Left colon (tissue), 2 donors: ENCODE data around the gene PCDHGC5. TPM values are rescaled to one million over a fixed set of nuclear protein-coding genes. Genes with fewer than 3 reads are reported as not detected.

Experiments used
- ATAC-seq: fragments of 200-7000 bp; cut with Tn5 transposase; one replicate; pipeline ENCODE4 v1.9.1; 2020; ENCODE audit warnings: mild to moderate bottlenecking, moderate library complexity
- DNase-seq, 2 donors: peaks; one replicate each; pipeline ENCODE4 v3.0.0-alpha.2; 2020
- intact Hi-C, 2 donors: fragments of 100-400 bp; cut with DNase I in 1 of 2; cut with micrococcal nuclease in 1 of 2; formaldehyde crosslinking; loops; one replicate each; pipeline versions ENCODE4 v1.11.2 to v1.14.0; 2022; cut with DNase I, micrococcal nuclease
- total RNA-seq, 2 donors: library from RNA; stranded (reverse); fragmentation: NEBNext Ultra II Directional; extraction: Animal tissue kit (Norgen Biotek cat#: 25700); gene quantifications; one replicate each; pipeline ENCODE4 v1.2.1, GENCODE V29; 2021
- donor health status: DM: no; HTN: no; CAD: no.
- donor health status: DM: yes; HTN: yes; CAD: no.

The PCDHGC5 gene
- total RNA-seq, 2 donors from 2014 or later = 0.75 to 0.76 TPM

DNA sequence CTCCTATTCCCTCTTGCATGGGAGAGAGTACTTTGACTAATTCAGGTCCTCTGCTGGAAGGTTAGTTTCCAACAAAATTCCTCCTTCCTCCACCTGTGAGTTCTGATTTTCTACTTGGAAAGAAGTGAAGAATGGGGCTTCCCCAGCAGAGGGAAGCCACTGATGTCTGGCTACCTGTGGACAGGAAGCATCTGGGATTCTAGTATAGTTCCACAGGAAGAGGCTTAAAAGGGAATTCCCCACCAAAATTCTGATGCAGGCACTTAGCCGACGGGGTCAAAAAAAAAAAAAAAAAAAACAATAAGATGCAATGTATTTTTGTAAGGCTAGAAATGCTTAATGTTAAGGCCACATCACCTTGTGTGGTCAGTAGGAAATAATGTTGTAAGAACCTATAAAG, 33.4 kb downstream of the PCDHGC5 start:
- intact Hi-C loops = loop anchor here in 1 of 2 donors (10.0 kb wide), 1 partner anchor 198 kb away; the partner anchor contains the start of gene TAF7
- no peak for ATAC-seq
- no peak for DNase-seq

GRCh38 chr5:141523991-141524390, 35.1 kb downstream of the PCDHGC5 start:
- intact Hi-C loops = loop anchor here in 1 of 2 donors (10.0 kb wide), 1 partner anchor 199 kb away; the partner anchor contains the start of gene TAF7
- DNase-seq (no peak), ATAC-seq (no peak)

DNA sequence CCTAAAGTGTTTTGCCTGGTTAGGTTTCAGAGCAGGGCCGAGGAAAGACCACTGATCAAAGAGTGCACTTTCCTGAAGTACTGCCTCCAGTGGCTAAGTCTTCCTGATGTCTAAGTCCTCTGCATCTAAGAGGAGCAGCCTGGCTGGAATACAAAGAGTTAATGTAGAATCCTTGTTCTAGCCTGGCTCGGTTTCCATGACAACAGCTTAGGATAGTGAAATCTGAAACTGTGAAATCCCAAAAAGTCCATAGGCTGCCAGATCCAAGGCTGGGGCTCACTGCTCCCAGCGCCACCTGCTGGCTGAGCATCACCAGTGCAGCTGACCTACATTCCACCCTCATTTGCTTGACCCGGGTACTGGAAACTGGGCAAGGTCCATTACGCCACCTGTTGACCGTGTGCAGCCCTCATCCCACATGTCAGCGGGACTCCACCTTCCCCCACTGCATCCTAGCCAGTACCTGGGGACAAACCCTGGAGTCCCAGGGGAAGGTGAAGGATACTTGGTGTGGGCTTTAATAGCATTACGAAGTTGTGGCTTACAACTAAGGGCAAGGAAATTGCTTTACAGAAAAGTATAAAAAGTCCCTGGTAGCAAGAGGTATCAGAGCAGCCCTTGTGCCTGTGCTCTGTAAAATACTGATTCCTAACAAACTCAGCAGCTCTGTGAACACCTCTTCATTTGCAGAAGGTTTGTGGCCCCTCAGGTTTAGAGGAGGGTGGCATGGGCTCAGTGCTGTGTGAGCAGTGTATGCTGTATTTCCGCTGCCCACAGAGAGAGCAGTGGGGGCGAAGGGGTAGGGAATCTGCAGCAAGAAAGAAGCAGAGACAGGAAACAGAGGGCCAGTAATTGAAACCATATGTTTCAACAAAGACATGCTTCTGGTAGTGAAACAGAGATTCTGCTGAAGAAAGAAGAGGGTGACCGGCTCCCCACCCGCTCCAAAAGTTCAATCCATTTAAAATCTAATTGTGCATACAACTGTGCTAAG, 36.0 kb downstream of the PCDHGC5 start:
- peak; percentile 82 to 86 for DNase-seq
- intact Hi-C loops = loop anchor here in 1 of 2 donors (10.0 kb wide), 1 partner anchor 200 kb away; the partner anchor contains the start of gene TAF7
- ATAC-seq = peak; percentile 85

DNA sequence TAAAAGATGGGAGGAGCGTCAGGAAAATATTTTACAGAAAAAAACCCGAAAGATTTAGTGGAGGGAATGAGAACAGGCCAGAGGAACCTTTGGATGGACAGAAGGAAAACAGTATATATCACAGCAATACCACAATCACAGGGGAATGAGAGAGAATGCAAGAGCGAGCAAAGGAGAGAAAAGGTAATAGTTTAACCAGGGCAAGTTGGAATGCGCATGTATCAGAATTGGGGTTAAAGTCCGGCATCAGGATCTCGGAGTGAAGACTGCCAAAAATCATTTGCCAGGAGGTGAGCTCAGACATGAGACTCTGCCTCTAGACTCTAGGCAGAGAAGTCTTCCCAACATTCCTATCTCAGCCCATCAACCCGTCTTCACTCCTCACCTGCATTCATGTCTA, 36.8 kb downstream of the PCDHGC5 start:
- peak; percentile 61 for ATAC-seq
- DNase-seq = no peak
- intact Hi-C loops = loop anchor here in 1 of 2 donors (10.0 kb wide), 1 partner anchor 201 kb away; the partner anchor contains the start of gene TAF7

DNA sequence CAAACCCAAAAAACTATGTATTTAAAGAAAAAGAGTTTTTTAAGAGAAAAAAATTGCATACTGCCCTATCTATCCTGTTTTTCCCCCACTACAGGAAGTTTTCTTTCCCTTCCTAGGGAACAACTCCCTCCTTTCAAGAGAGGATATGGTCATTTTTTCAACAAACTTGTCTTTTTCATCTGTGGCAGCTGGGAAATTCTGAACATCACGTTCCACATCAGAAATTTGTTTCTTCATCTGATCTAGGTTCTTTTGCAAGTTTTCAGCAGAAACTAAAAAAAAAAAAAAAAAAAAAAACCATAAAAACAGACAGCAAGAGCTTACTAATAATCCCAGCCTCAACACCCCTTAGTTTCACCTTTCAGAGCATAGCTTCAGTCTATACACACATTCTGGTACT, 38.5 kb downstream of the PCDHGC5 start:
- no peak for ATAC-seq
- intact Hi-C loops = loop anchor here in 1 of 2 donors (10.0 kb wide), 1 partner anchor 203 kb away; the partner anchor contains the start of gene TAF7
- DNase-seq = no peak

DNA sequence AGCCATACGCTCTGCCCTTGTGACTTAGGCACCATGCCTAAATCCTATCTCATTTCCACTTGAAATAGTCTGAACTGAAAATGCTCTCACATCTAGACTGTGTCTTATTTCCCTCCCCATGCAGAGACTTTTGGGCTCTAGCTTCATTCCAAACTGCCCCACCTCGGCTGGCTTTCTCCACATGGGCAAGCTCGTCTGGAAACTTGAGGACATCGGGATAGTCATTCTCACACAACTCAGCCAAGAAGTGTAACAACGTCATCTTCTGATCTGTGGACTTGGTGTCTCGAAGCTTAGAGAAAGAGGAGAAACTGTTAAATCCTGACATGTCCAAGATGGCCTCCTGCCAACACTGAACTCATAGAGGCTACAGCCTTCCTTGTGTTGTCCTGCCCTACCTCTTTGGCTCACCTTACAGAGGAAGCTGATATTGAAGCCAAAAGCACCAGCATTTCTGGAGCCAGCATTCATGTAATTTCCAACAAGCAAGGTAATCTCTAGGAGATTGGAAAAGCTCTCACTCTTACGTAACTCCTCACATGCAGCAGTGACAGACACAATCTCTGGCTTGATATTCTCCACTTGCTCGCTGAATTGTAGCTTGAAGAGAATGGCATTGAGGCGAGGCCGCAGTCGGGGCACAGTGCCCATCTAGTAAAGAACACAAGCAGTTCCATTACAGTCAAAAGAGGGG, 39.6 kb downstream of the PCDHGC5 start:
- DNase-seq (no peak), ATAC-seq (no peak)
- intact Hi-C loops = loop anchor here in 1 of 2 donors (10.0 kb wide), 1 partner anchor 204 kb away; the partner anchor contains the start of gene TAF7

DNA sequence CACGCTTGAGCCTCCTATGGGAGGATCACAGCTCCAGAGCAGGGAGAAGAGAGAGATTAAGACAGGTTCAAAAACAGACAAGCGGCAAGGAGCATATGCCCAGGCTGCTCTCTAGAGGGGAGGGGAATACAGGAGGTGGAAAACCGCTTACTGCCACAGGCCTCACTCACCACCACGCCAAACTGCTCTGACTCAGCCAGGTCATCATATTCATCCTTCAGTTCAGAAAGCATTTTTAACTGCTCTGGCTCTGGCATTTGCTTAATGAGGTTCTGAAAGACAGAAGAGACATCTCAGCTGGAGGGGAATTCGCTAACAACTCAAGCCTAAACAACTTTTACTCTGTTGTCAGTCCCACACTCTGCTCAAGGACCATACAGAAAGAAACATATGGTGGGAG, 40.1 kb downstream of the PCDHGC5 start:
- ATAC-seq = no peak
- intact Hi-C loops = loop anchor here in 1 of 2 donors (10.0 kb wide), 1 partner anchor 204 kb away; the partner anchor contains the start of gene TAF7
- no peak for DNase-seq

GRCh38 chr5:141529873-141530272, 41.0 kb downstream of the PCDHGC5 start:
- ATAC-seq = no peak
- intact Hi-C loops = loop anchor here in 1 of 2 donors (10.0 kb wide), 1 partner anchor 205 kb away; the partner anchor contains the start of gene TAF7
- DNase-seq = no peak

GRCh38 chr5:141532726-141533125, 43.8 kb downstream of the PCDHGC5 start:
- no peak for ATAC-seq
- intact Hi-C loops = no loop called here
- DNase-seq = no peak

GRCh38 chr5:141533897-141534296, 45.0 kb downstream of the PCDHGC5 start:
- intact Hi-C loops = no loop called here
- no peak for ATAC-seq
- no peak for DNase-seq

DNA sequence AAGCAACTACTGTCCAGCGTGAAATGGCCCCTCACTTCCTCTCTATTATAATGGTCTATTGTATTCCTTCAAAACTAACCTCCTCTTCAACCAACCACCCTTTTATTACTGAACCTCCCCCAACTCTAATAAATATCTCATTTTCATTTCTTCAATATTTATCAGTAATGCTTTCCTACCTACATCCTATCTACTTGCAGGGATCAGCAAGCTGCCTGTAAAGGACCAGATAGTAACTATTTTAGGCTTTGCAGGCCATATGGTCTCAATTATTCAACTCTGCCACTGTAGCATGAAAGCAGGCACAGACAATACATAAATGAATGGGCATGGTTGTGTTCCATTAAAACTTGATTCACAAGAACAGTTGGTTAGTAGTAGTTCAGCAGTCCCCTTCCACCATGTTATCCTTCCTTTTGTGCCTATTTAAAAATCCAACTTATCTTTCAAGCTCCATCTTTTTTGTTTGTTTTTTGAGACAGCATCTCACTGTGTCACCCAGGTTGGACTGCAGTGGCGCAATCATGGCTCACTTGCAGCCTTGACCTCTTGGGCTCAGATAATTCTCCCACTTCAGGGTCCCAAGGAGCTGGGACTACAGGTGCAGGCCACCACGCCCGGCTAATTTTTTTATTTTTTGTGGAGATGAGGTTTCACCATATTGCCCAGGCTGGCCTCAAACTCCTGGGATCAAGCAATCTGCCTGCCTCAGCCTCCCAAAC, 45.8 kb downstream of the PCDHGC5 start:
- intact Hi-C loops = no loop called here
- no peak for ATAC-seq

More for the DNA sequence above, 45.8 kb downstream of the PCDHGC5 start:
- DNase-seq = no peak

Other genes with a start within 250 kb of the PCDHGC5 start
- 1 to 10 TPM in 1 of 2 donors, under 1 TPM in 1; 0.49 to 1.1 TPM for gene PCDHB15, start 243.7 kb upstream of the PCDHGC5 start, total RNA-seq
- gene SLC25A2, start 185.0 kb upstream of the PCDHGC5 start, total RNA-seq = 1 to 10 TPM in 1 of 2 donors, under 1 TPM in 1; 0.95 to 1.4 TPM
- gene TAF7, start 168.3 kb upstream of the PCDHGC5 start, total RNA-seq = 10 to 100 TPM; 52.3 to 66.1 TPM
- gene PCDHGA1, start 158.6 kb upstream of the PCDHGC5 start, total RNA-seq = under 1 TPM; 0.31 TPM
- gene PCDHGA2, start 150.3 kb upstream of the PCDHGC5 start, total RNA-seq = under 1 TPM; 0.31 to 0.75 TPM
- under 1 TPM; 0.21 to 0.39 TPM for gene PCDHGA3, start 145.3 kb upstream of the PCDHGC5 start, total RNA-seq
- gene PCDHGB1, start 139.0 kb upstream of the PCDHGC5 start, total RNA-seq = 1 to 10 TPM in 1 of 2 donors, under 1 TPM in 1; 0.79 to 1.1 TPM
- gene PCDHGA4, start 134.1 kb upstream of the PCDHGC5 start, total RNA-seq = under 1 TPM; 0.37 to 0.84 TPM
- 1 to 10 TPM; 1.6 to 1.7 TPM for gene PCDHGB2, start 129.1 kb upstream of the PCDHGC5 start, total RNA-seq
- gene PCDHGA5, start 124.9 kb upstream of the PCDHGC5 start, total RNA-seq = 1 to 10 TPM in 1 of 2 donors, under 1 TPM in 1; 0.70 to 1.5 TPM
- gene PCDHGB3, start 118.8 kb upstream of the PCDHGC5 start, total RNA-seq = 1 to 10 TPM in 1 of 2 donors, under 1 TPM in 1; 0.98 to 1.5 TPM
- gene PCDHGA6, start 115.2 kb upstream of the PCDHGC5 start, total RNA-seq = 1 to 10 TPM; 1.6 to 2.0 TPM
- gene PCDHGA7, start 106.3 kb upstream of the PCDHGC5 start, total RNA-seq = 1 to 10 TPM; 1.3 to 1.5 TPM
- gene PCDHGB4, start 101.4 kb upstream of the PCDHGC5 start, total RNA-seq = 1 to 10 TPM in 1 of 2 donors, under 1 TPM in 1; 0.98 to 1.3 TPM
- gene PCDHGA8, start 96.4 kb upstream of the PCDHGC5 start, total RNA-seq = under 1 TPM; 0.73 to 0.82 TPM
- gene PCDHGB5, start 91.1 kb upstream of the PCDHGC5 start, total RNA-seq = 1 to 10 TPM; 3.4 to 4.0 TPM
- 1 to 10 TPM; 1.6 to 2.6 TPM for gene PCDHGA9, start 86.3 kb upstream of the PCDHGC5 start, total RNA-seq
- gene PCDHGB6, start 81.1 kb upstream of the PCDHGC5 start, total RNA-seq = 1 to 10 TPM; 1.9 to 2.2 TPM
- gene PCDHGA10, start 76.1 kb upstream of the PCDHGC5 start, total RNA-seq = 1 to 10 TPM; 2.8 to 5.3 TPM
- 1 to 10 TPM; 3.0 to 4.2 TPM for gene PCDHGB7, start 71.4 kb upstream of the PCDHGC5 start, total RNA-seq
- 1 to 10 TPM; 1.3 to 2.2 TPM for gene PCDHGA11, start 68.0 kb upstream of the PCDHGC5 start, total RNA-seq
- 1 to 10 TPM; 1.8 to 2.0 TPM for gene PCDHGA12, start 58.6 kb upstream of the PCDHGC5 start, total RNA-seq
- 10 to 100 TPM; 15.3 to 16.0 TPM for gene PCDHGC3, start 13.1 kb upstream of the PCDHGC5 start, total RNA-seq
- under 1 TPM; 0.64 to 0.92 TPM for gene PCDHGC4, start 4.1 kb upstream of the PCDHGC5 start, total RNA-seq
- 100 to 1,000 TPM; 105 to 108 TPM for gene DIAPH1, start 129.9 kb downstream of the PCDHGC5 start, total RNA-seq
- gene HDAC3, start 147.8 kb downstream of the PCDHGC5 start, total RNA-seq = 10 to 100 TPM; 37.8 to 40.5 TPM
- gene RELL2, start 147.9 kb downstream of the PCDHGC5 start, total RNA-seq = 1 to 10 TPM; 2.9 to 3.5 TPM
- 10 to 100 TPM; 15.0 to 19.2 TPM for gene FCHSD1, start 162.3 kb downstream of the PCDHGC5 start, total RNA-seq
- 1 to 10 TPM; 5.3 to 7.1 TPM for gene ARAP3, start 193.1 kb downstream of the PCDHGC5 start, total RNA-seq